GM21825 (cell line): ENCODE results near the gene APOD.

Experiments
- ATAC-seq: cut with Tn5 transposase; IDR thresholded peaks from one replicate; pipeline ENCODE4 v1.9.1; 2021; ENCODE audit warnings: mild to moderate bottlenecking, moderate library complexity; ENCODE audit not compliant: unreplicated experiment

The APOD gene

DNA sequence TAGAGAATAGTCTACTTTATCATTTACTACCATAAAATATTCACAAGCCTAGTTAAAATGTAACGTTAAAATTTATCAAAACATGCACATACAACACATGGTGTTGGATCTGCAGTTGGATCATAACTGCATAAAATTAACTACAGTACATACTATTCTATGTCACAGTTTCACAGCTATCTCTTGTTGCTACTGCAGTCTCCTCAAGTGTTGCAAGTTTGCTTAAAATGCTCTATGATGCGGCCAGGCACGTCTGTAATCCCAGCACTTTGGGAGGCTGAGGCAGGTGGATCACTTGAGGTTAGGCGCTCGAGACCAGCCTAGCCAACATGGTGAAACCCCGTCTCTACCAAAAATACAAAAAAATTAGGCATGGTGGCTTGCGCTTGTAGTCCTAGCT, 50.9 kb downstream of the APOD start:
- no peak for ATAC-seq

DNA sequence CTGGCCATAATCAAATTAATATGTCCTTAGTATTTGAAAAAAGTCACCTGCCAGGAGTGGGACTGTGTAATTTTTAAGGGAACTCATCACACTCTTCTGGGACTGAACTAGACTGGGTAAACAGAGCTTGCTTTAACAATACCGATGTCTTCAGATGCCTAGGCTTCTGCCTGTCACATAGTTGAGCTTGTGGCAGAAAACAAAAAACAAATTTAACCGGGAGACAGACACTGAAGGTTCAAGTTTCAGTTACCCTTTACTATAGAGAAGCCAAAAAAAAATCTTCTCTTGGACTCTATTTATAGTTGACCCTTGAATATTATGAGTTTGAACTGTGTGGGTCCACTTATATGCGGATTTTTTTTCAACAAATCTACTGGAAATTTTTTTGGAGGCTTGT, 51.4 kb downstream of the APOD start:
- no peak for ATAC-seq

DNA sequence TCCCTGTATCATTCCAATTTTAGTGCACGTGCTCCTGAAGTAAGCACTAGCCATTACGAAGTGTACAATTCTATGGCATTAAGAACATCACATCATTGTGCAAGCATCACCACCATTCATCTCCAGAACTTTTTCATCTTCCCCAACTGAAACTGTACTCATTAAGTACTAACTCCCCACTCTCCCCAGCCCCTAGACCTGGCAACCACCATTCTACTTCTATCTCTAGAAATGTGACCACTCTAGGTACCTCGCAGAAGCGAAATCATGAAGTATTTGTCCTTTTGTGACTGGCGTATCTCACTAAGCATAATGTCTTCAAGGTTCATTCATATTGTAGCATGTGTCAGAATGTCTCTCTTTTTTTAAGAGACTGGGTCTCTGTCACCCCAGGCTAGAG, 52.1 kb downstream of the APOD start:
- ATAC-seq = no peak

DNA sequence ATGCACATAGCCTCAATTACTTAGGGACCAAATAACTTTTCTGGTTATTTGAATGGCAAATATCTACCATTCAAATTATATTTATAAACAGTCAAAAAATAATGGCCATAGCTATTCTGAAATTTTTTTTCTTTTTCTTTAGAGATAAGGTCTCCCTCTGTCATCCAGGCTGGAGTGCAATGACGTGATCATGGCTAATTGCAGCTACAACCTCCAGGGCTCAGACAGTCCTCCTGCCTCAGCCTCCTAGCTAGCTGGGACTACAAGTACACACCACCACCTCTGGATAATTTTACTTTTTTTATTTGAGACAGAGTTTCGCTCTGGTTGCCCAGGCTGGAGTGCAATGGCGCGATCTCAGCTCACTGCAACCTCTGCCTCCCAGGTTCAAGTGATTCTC, 57.2 kb downstream of the APOD start:
- ATAC-seq = no peak

DNA sequence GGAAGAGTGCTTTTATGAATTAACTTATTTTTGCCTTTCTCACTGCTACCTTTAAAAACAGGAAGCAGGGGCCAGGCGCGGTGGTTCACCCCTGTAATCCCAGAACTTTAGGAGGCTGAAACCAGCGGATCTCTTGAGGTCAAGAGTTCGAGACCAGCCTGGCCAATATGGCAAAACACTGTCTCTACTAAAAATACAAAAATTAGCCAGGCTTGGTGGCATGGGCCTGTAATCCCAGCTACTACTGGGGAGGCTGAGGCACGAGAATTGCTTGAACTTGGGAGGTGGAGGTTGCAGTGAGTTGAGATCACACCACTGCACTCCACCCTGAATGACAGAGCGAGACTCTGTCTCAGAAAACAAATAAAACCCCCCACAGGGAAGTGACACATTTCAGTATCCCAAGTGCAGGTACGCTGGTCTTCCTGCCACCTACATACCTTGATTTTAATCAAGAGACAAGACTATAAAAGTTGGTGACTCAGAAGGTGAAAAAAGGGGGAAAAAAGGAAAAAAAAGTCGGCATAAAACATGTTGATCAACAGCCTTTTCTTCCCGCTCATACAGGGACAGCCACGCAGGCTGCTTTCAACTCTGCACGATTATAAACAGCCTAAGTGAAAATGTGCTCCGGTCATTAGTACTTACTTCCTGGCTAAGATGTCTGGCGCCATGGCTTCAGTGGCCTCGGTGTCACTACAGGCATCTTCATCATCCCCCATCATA, 59.4 kb downstream of the APOD start:
- ATAC-seq = no peak

DNA sequence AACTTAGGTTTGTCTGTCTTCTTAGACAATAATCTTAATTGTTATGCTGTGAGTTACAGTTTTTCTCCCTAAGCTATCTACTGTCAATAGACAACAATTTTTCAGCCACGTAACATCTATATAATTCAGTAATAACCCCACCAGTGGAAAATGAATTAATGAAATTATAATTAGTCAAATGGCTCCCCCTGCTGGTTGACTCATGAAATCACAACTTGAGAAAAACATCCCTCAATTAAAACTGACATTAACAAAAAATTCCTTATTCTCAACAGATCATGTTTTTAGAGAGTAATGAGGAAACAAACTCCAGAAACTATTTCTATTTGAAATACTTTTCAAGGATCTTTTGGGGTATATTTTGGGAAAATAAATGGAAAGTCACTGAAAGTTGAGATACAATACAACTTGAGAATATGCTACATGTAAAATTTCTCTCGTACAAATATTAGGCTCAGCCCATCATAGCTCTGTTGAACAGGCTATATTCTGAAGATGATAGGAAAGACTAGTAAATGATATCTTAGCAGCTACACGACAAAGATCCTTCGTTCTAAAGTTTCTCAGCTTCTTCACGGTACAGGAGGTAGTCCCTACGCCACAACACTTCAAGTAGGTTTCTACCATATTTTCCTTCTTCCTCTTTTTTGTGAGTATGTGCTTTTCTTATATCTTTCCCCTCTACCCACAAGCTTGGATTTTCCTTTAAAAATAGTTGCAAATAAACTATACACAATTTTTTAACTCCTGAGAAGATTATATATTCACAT, 61.3 kb downstream of the APOD start:
- ATAC-seq = no peak
